Fibroblast of the aortic adventitia (primary cell): ENCODE data around the gene CNGB1. TPM values are rescaled to one million over a fixed set of nuclear protein-coding genes. Genes with fewer than 3 reads are reported as not detected.
"Not testable (repeated sequence)": the region's sequence is repeated elsewhere in the genome, so short reads cannot be mapped to it uniquely, and the experiment has no call there.

ENCODE experiments used
- DNase-seq: peaks from one replicate; pipeline ENCODE4 v3.0.0-alpha.2; 2010; ENCODE audit warnings: low read depth
- H3K4me3 ChIP-seq: 2 replicates; pipeline ENCODE4 v1.5.1; 2011; ENCODE audit warnings: low read depth, mild to moderate bottlenecking, control low read depth, low read length, moderate library complexity
- total RNA-seq: library from RNA; depleted of rRNA; stranded (reverse); fragments of >200 nt; gene quantifications from 2 replicates; pipeline ENCODE4 v1.2.3, GENCODE V29; 2012; ENCODE audit warnings: low replicate concordance
- TF ChIP-seq, protein P1 (sequence below): IDR thresholded peaks from 2 replicates; pipeline ENCODE4 v1.5.1; 2011; ENCODE audit warnings: mild to moderate bottlenecking, low read length, control low read depth, inconsistent platforms; ENCODE audit not compliant: insufficient read depth

The CNGB1 gene
- total RNA-seq, 1 donor, result not detected

DNA sequence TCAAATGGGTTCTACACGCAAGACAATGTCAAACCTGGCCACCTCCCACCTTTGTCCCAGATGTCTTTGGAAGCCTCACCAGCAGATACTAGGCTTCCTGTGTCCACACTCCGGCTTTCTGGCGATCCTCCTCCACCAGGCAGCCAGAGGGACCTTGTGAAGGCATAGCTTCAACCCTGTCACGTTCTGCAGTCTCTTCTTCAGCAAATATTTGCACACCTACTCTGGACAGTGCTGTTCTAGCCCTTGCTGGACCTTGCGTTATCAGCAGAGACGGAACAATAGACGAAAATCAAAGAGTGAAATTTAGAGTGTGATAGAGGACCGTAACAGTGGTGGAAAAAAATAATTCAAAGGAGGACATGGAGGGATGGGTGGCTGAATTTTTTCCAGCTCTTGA is 130.1 kb downstream of the CNGB1 start:
- no peak for DNase-seq
- TF ChIP-seq, protein P1, sequence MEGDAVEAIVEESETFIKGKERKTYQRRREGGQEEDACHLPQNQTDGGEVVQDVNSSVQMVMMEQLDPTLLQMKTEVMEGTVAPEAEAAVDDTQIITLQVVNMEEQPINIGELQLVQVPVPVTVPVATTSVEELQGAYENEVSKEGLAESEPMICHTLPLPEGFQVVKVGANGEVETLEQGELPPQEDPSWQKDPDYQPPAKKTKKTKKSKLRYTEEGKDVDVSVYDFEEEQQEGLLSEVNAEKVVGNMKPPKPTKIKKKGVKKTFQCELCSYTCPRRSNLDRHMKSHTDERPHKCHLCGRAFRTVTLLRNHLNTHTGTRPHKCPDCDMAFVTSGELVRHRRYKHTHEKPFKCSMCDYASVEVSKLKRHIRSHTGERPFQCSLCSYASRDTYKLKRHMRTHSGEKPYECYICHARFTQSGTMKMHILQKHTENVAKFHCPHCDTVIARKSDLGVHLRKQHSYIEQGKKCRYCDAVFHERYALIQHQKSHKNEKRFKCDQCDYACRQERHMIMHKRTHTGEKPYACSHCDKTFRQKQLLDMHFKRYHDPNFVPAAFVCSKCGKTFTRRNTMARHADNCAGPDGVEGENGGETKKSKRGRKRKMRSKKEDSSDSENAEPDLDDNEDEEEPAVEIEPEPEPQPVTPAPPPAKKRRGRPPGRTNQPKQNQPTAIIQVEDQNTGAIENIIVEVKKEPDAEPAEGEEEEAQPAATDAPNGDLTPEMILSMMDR, result no peak
- H3K4me3 ChIP-seq, result no peak overlapping the region

DNA sequence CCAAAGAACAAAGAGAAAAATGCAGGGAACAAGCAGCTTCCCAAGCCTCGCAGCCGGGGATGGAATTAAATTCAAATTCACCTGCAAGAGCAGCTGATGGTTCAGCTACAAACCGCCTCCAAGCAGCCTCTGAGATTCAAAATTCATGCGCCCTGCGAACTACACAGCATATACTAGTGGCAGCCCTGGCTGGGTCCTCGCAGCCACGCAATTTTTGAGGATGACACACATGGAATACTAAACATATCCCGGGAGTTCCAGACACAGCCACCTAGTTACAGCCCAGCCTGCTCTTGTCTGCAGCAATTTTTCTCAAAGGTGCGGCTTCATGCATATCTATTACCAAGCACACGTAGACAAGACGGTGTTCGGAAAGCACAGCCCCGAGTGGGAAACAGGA is 132.8 kb downstream of the CNGB1 start:
- DNase-seq, result no peak
- H3K4me3 ChIP-seq, result no peak overlapping the region
- TF ChIP-seq, protein P1, result no peak

DNA sequence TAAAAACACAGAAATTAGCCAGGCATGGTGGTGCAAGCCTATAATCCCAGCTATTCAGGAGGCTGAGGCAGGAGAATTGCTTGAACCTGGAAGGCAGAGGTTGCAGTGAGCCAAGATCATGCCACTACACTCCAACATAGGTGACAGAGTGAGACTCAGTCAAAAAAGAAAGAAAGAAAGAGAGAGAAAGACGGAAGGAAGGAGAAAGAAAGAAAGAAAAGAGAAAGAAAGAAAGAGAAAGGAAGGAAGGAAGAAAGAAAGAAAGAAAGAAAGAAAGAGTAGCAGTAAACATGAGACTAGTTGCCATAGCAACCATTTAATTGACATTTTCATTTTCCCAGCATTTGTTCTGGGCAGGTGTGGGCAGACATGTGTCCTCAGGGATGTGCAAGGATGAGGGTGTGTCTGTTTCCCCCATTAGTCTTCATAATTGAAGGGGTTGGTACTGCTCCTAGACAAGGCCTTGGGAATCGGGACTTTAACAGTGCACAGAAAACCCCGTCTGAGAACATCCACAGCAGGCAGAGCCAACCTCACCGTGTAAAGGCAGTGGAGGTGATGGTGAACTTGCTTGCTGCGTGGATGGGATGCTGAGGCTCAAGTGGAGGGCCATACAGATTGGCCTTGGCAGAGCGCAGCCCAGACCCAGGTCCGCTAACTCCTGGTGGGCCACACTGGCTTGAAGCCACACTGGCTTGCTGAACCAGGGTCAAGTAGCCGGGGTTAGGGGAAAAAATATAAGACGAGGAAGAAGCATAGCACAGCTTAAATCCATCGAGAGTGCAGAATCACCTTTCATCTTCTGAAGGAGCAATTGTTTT is 133.4 kb downstream of the CNGB1 start:
- no peak for DNase-seq
- TF ChIP-seq, protein P1, result no peak

DNA sequence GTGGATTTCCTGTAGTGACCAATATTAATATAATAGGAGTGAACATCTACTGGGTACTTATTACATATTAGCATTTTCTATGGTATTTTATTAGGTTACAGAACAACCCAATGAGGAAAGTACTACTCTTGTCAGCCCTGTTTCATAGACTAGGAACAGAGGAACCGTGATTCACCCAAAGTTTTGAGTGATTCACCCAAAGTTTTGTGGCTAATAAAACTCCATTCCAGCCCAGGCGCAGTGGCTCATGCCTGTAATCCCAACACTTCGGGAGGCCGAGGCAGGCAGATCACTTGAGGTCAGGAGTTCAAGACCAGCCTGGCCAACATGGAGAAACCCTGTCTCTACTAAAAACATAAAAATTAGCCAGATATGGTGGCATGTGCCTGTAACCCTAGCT is 135.5 kb downstream of the CNGB1 start:
- H3K4me3 ChIP-seq, result not testable (repeated sequence)
- DNase-seq, result peak; percentile 39

More for the DNA sequence above, 133.4 kb downstream of the CNGB1 start:
- no peak overlapping the region for H3K4me3 ChIP-seq

DNA sequence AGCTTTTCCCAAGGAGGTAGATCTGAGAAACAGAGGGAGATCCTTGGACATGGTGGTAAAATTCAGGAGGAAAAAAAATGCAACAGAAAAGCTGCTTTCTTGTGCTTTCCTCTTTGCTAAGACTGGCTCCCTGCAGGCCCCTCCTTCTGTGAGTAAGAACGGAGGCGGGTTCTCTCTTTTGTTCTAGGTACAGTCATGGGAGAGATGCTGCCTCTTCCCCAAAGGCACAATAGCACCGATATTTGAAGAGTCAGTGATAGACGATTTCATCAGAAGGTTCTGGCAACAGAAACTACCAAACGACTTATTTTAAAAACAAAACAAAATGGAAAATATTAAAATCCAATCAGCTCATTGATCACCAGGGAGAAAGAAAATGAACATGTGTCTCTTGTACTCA is 136.0 kb downstream of the CNGB1 start:
- TF ChIP-seq, protein P1, result no peak
- no peak overlapping the region for H3K4me3 ChIP-seq
- DNase-seq, result peak; percentile 34

Other genes with a start within 250 kb of the CNGB1 start
- gene KATNB1, start 235.4 kb downstream of the CNGB1 start, total RNA-seq, result 8.3 and 23.7 TPM in 2 replicates
- gene KIFC3, start 168.6 kb downstream of the CNGB1 start, total RNA-seq, result 23.0 and 32.8 TPM in 2 replicates
- gene ZNF319, start 29.5 kb upstream of the CNGB1 start, total RNA-seq, result 2.3 and 4.8 TPM in 2 replicates
- gene USB1, start 30.3 kb upstream of the CNGB1 start, total RNA-seq, result 7.0 and 15.8 TPM in 2 replicates
- 1.3 and 2.4 TPM in 2 replicates for gene MMP15, start 54.6 kb upstream of the CNGB1 start, total RNA-seq
- gene CFAP20, start 158.3 kb upstream of the CNGB1 start, total RNA-seq, result 13.4 and 35.7 TPM in 2 replicates
- 25.4 and 48.4 TPM in 2 replicates for gene CSNK2A2, start 227.0 kb upstream of the CNGB1 start, total RNA-seq